HepG2 (cell line): ENCODE data around the gene SEC14L1. TPM values are rescaled to one million over a fixed set of nuclear protein-coding genes. Genes with fewer than 3 reads are reported as not detected.
A peak's percentile ranks its signal among the peaks of the same experiment; 100 is the strongest.

Source experiments
- ATF1 ChIP-seq: IDR thresholded peaks from 2 replicates; pipeline ENCODE4 v1.6.1; 2016; ENCODE audit warnings: mild to moderate bottlenecking, control low read depth
- CREB3 ChIP-seq: sonication (generic); formaldehyde crosslinking; IDR thresholded peaks from 2 replicates; pipeline ENCODE4 v1.5.0; 2020; ENCODE audit warnings: missing genetic modification reagents
- CREBL2 ChIP-seq: sonication (generic); formaldehyde crosslinking; IDR thresholded peaks from 2 replicates; pipeline ENCODE4 v1.8.1; 2023; ENCODE audit warnings: missing genetic modification reagents, mild to moderate bottlenecking, borderline replicate concordance
- DNMT3B ChIP-seq: conservative IDR thresholded peaks from 2 replicates; pipeline ENCODE4 v1.6.1; 2016; ENCODE audit warnings: missing biosample characterization, control low read depth
- HIC2 ChIP-seq: sonication (generic); formaldehyde crosslinking; IDR thresholded peaks from 2 replicates; pipeline ENCODE4 v1.9.0; 2022; ENCODE audit warnings: low read depth, missing genetic modification reagents
- HMGXB3 ChIP-seq: sonication (generic); formaldehyde crosslinking; IDR thresholded peaks from 2 replicates; pipeline ENCODE4 v1.4.0; 2020; ENCODE audit warnings: missing genetic modification reagents, borderline replicate concordance
- MEF2D ChIP-seq: sonication (generic); formaldehyde crosslinking; IDR thresholded peaks from 2 replicates; pipeline ENCODE4 v1.5.1; 2020; ENCODE audit warnings: mild to moderate bottlenecking, missing genetic modification reagents
- NFIB ChIP-seq: sonication (generic); formaldehyde crosslinking; IDR thresholded peaks from 2 replicates; pipeline ENCODE4 v1.9.0; 2021; ENCODE audit warnings: missing genetic modification reagents, mild to moderate bottlenecking, borderline replicate concordance
- RELA ChIP-seq: sonication (generic); formaldehyde crosslinking; IDR thresholded peaks from 2 replicates; pipeline ENCODE4 v1.4.0; 2020; ENCODE audit warnings: missing genetic modification reagents
- SKI ChIP-seq: fragments of 450-650 bp; IDR thresholded peaks from one replicate; pipeline ENCODE4 v1.6.1; 2018; ENCODE audit warnings: mild to moderate bottlenecking; ENCODE audit not compliant: partially characterized antibody
- SNRNP70 ChIP-seq: fragments of 200-400 bp; formaldehyde crosslinking; IDR thresholded peaks from 2 replicates; pipeline ENCODE4 v1.6.1; 2017; ENCODE audit warnings: mild to moderate bottlenecking, low read depth, low read length, moderate library complexity
- TCF7 ChIP-seq: sonication (generic); IDR thresholded peaks from 2 replicates; pipeline ENCODE4 v1.6.1; 2016; ENCODE audit warnings: antibody characterized with exemption, low read depth
- TSC22D2 ChIP-seq: sonication (generic); formaldehyde crosslinking; IDR thresholded peaks from 2 replicates; pipeline ENCODE4 v1.5.1; 2020; ENCODE audit warnings: missing genetic modification reagents, mild to moderate bottlenecking, borderline replicate concordance
- ZNF101 ChIP-seq: sonication (generic); formaldehyde crosslinking; IDR thresholded peaks from 2 replicates; pipeline ENCODE4 v1.4.0; 2020; ENCODE audit warnings: mild to moderate bottlenecking, low read depth, missing genetic modification reagents, borderline replicate concordance
- ZNF12 ChIP-seq: sonication (generic); formaldehyde crosslinking; IDR thresholded peaks from 2 replicates; pipeline ENCODE4 v1.5.0; 2020; ENCODE audit warnings: missing genetic modification reagents
- ZNF180 ChIP-seq: sonication (generic); formaldehyde crosslinking; IDR thresholded peaks from 2 replicates; pipeline ENCODE4 v1.4.0; 2020; ENCODE audit warnings: low read depth, missing genetic modification reagents, borderline replicate concordance
- ZNF383 ChIP-seq: sonication (generic); formaldehyde crosslinking; IDR thresholded peaks from 2 replicates; pipeline ENCODE4 v1.4.0; 2020; ENCODE audit warnings: missing genetic modification reagents, mild to moderate bottlenecking, borderline replicate concordance
- ZNF577 ChIP-seq: sonication (generic); formaldehyde crosslinking; IDR thresholded peaks from 2 replicates; pipeline ENCODE4 v1.4.0; 2020; ENCODE audit warnings: mild to moderate bottlenecking, low read depth, missing genetic modification reagents, borderline replicate concordance
- ZNF678 ChIP-seq: sonication (generic); formaldehyde crosslinking; IDR thresholded peaks from 2 replicates; pipeline ENCODE4 v1.4.0; 2020; ENCODE audit warnings: mild to moderate bottlenecking, missing genetic modification reagents
- polyA plus RNA-seq, 8 experiments: library from polyadenylated mRNA; depleted of rRNA in 3 of 8; stranded (reverse) in 7 of 8; unstranded in 1 of 8; fragments of >200 nt; fragmentation: Illumina TruSeq in 4 of 8; extraction: Trizol in 4 of 8; gene quantifications; 2 replicates each; pipeline versions ENCODE4 v1.2.1 to v1.2.3, GENCODE V29; 2011 to 2016; ENCODE audit warnings: low read depth in 4 of 8, missing spikeins in 1 of 8, mixed read lengths in 1 of 8; ENCODE audit not compliant: insufficient read depth in 1 of 8
- total RNA-seq, 5 experiments: library from RNA; depleted of rRNA; stranded (reverse); fragments of >200 nt; fragmentation: Illumina TruSeq; extraction: Trizol; gene quantifications; 2 replicates each; pipeline ENCODE4 v1.2.3, GENCODE V29; 2016; ENCODE audit warnings: low read depth in 1 of 5

The SEC14L1 gene
- total and polyA plus RNA-seq, 2 of the 13 experiments (the other 11 are each of a cell fraction or from before 2014, with no cell fraction given), result 26.3 to 43.9 TPM

GRCh38 chr17:77247048-77247541 is 106.3 kb downstream of the SEC14L1 start (continued):
- TF ChIP-seq HIC2 (CRISPR knock-in tag), result 0 out of 2 replicates have a peak, but pooled peaks have one; percentile 46
- no peak for TF ChIP-seq ZNF577
- TF ChIP-seq NFIB (CRISPR knock-in tag), result no peak
- no peak for TF ChIP-seq ZNF12 (CRISPR knock-in tag)
- TF ChIP-seq ZNF678, result 0 out of 2 replicates have a peak, but pooled peaks have one; percentile 36
- no peak for TF ChIP-seq ZNF180
- no peak for TF ChIP-seq CREB3 (CRISPR knock-in tag)
- peak; percentile 81; the same call in 1 of the 2 replicates for TF ChIP-seq TSC22D2 (CRISPR knock-in tag)
- 0 out of 2 replicates have a peak, but pooled peaks have one; percentile 50 for TF ChIP-seq ZNF383 (CRISPR knock-in tag)
- no peak for TF ChIP-seq CREBL2 (CRISPR knock-in tag)
- no peak for TF ChIP-seq SNRNP70
- no peak for TF ChIP-seq MEF2D (CRISPR knock-in tag)
- no peak for TF ChIP-seq SKI
- no peak for TF ChIP-seq ZNF101 (CRISPR knock-in tag)
- no peak for TF ChIP-seq RELA (CRISPR knock-in tag)
- no peak for TF ChIP-seq ATF1 (CRISPR knock-in tag)
- TF ChIP-seq TCF7, result no peak
- no peak for TF ChIP-seq DNMT3B (CRISPR knock-in tag)
- peak; percentile 52 for TF ChIP-seq HMGXB3 (CRISPR knock-in tag)
